Adrenal gland (tissue), 12 donors: ENCODE data around the gene SUCLG2. TPM values are rescaled to one million over a fixed set of nuclear protein-coding genes. Genes with fewer than 3 reads are reported as not detected.

Experiments
- DNase-seq, 7 donors: peaks; one replicate each; pipeline ENCODE4 v3.0.0-alpha.2; 2019 to 2020
- H3K27ac ChIP-seq, 5 donors: fragments of 200-600 bp; sonication (generic) in 4 of 5; 1 replicate in 3 of 5; 2 replicates in 2 of 5; pipeline versions ENCODE4 v1.5.1 to v1.8.0; 2016 to 2020; ENCODE audit warnings: mild to moderate bottlenecking in 1 of 5
- H3K27me3 ChIP-seq: fragments of 200-600 bp; 2 replicates; pipeline ENCODE4 v1.8.0; 2021
- H3K36me3 ChIP-seq, 2 donors: fragments of 200-600 bp; replicated peaks in 1 of 2; 1 replicate in 1 of 2; 2 replicates in 1 of 2; pipeline versions ENCODE4 v1.5.1 to v1.8.0; 2018 to 2022
- H3K4me1 ChIP-seq, 2 donors: fragments of 200-600 bp; replicated peaks in 1 of 2; 1 replicate in 1 of 2; 2 replicates in 1 of 2; pipeline versions ENCODE4 v1.5.1 to v1.8.0; 2018 to 2021
- H3K4me3 ChIP-seq, 4 donors: fragments of 200-600 bp; sonication (generic) in 3 of 4; one replicate each; pipeline ENCODE4 v1.5.1; 2016 to 2018
- H3K9me3 ChIP-seq, 3 donors: fragments of 200-600 bp; sonication (generic) in 1 of 3; replicated peaks in 1 of 3; 1 replicate in 2 of 3; 2 replicates in 1 of 3; pipeline versions ENCODE4 v1.5.1 to v1.8.0; 2016 to 2021
- CTCF ChIP-seq, 6 experiments: fragments of 450-650 bp in 4 of 6; fragments of 200-600 bp in 2 of 6; sonication (generic) in 1 of 6; IDR thresholded peaks; 1 replicate in 5 of 6; 2 replicates in 1 of 6; pipeline versions ENCODE4 v1.5.1 to v1.8.0; 2016 to 2021; ENCODE audit warnings: antibody characterized with exemption in 6 of 6, mild to moderate bottlenecking in 2 of 6, moderate library complexity in 1 of 6
- POLR2A ChIP-seq, 2 donors: fragments of 450-650 bp; IDR thresholded peaks; one replicate each; pipeline ENCODE4 v1.6.1; 2017; ENCODE audit warnings: antibody characterized with exemption in 2 of 2, mild to moderate bottlenecking in 2 of 2, moderate library complexity in 1 of 2
- WGBS, 4 donors: extraction: QIAGEN DNeasy Blood & Tissue Kit in 2 of 4; methylation state at CpG; one replicate each; pipeline versions ENCODE4 v1.1.5 to v1.1.7; 2013 to 2017; 5-methylcytosine and 5-hydroxymethylcytosine counted together
- intact Hi-C, 2 donors: fragments of 100-400 bp; cut with DNase I; formaldehyde crosslinking; loops; one replicate each; pipeline versions ENCODE4 v1.14.1 to v1.15.0; 2022 to 2023
- polyA plus RNA-seq, 3 donors: library from polyadenylated mRNA; stranded (reverse); fragments of 200-250 nt in 2 of 3; fragments of 350-450 nt in 1 of 3; fragmentation: Illumina TruSeq in 1 of 3; extraction: RNeasy Lipid Tissue Mini Kit (QIAGEN cat#74804) in 1 of 3; gene quantifications; one replicate each; pipeline ENCODE4 v1.2.3, GENCODE V29; 2013 to 2014
- total RNA-seq, 9 donors: library from RNA; depleted of rRNA in 4 of 9; stranded (reverse); fragments of >200 nt in 4 of 9; fragments of 120-200 nt in 1 of 9; fragmentation: NEBNext Ultra II Directional in 1 of 9; extraction: Animal tissue kit (Norgen Biotek cat#: 25700) in 1 of 9; gene quantifications; one replicate each; pipeline versions ENCODE4 v1.1.0 to v1.2.4, GENCODE V29; 2013 to 2023
- donor health status: healthy with polysubstance abuse.
- donor health status: Bipolar disorder and iron deficiency.
- donor health status: DM: yes; HTN: yes; CAD: no.
- donor health status: DM: no; HTN: no; CAD: no.
- donor health status: DM: no; HTN: no; CAD: no.
- donor health status: DM: yes; HTN: yes; CAD: no.

SUCLG2 gene
- total and polyA plus RNA-seq, 12 donors, result 24.4 to 115 (median 69.6) TPM

GRCh38 chr3:67416703-67417102 lies 237.7 kb downstream of the SUCLG2 start:
- H3K4me1 ChIP-seq, result peaks cover 10 to 15% of the 10 kb centered on the region in 2 donors
- intact Hi-C loops, result no loop called here
- 76 to 86% (median 83%) methylated on average over 1 of the region's 1 CpG for WGBS, 4 donors

GRCh38 chr3:67415511-67415910 lies 238.9 kb downstream of the SUCLG2 start:
- H3K36me3 ChIP-seq, result no peaks in the 10 kb centered on the region
- intact Hi-C loops, result no loop called here

More at GRCh38 chr3:67416703-67417102, 237.7 kb downstream of the SUCLG2 start:
- H3K9me3 ChIP-seq, result no peaks in the 10 kb centered on the region
- H3K27ac ChIP-seq, result no peak overlapping the region
- no peaks in the 10 kb centered on the region for H3K36me3 ChIP-seq
- TF ChIP-seq CTCF (IDR thresholded peaks at IDR 0.05) (peak in 2 of 6 experiments; percentile 11 to 21), POLR2A (IDR thresholded peaks at IDR 0.05) (no peak)
- no peak for DNase-seq
- no peak overlapping the region for H3K4me3 ChIP-seq
- no peaks in the 10 kb centered on the region for H3K27me3 ChIP-seq

GRCh38 chr3:67414740-67415139 lies 239.7 kb downstream of the SUCLG2 start:
- H3K27ac ChIP-seq, result no peak overlapping the region
- no peaks in the 10 kb centered on the region for H3K36me3 ChIP-seq
- no peak overlapping the region for H3K4me3 ChIP-seq
- intact Hi-C loops, result no loop called here
- no peaks in the 10 kb centered on the region for H3K9me3 ChIP-seq
- H3K4me1 ChIP-seq, result peaks cover 13 to 15% of the 10 kb centered on the region in 2 donors
- WGBS, 4 donors, result 95 to 99% (median 97%) methylated on average over 5 of the region's 5 CpGs
- no peak for TF ChIP-seq POLR2A (IDR thresholded peaks at IDR 0.05)
- no peaks in the 10 kb centered on the region for H3K27me3 ChIP-seq
- peak in 1 of 7 donors; percentile 15 for DNase-seq

More at GRCh38 chr3:67415511-67415910, 238.9 kb downstream of the SUCLG2 start:
- H3K4me3 ChIP-seq, result no peak overlapping the region
- no peaks in the 10 kb centered on the region for H3K27me3 ChIP-seq
- WGBS, 4 donors, result 0 to 100% (median 24%) methylated on average over 1 of the region's 1 CpG
- TF ChIP-seq CTCF (IDR thresholded peaks at IDR 0.05) (no peak), POLR2A (IDR thresholded peaks at IDR 0.05) (no peak)
- H3K9me3 ChIP-seq, result no peaks in the 10 kb centered on the region
- H3K4me1 ChIP-seq, result peaks cover 13 to 15% of the 10 kb centered on the region in 2 donors
- no peak for DNase-seq
- no peak overlapping the region for H3K27ac ChIP-seq

GRCh38 chr3:67405193-67405592 lies 249.2 kb downstream of the SUCLG2 start:
- intact Hi-C loops, result no loop called here

More at GRCh38 chr3:67405193-67405592, 249.2 kb downstream of the SUCLG2 start:
- H3K36me3 ChIP-seq, result no peaks in the 10 kb centered on the region
- no peak overlapping the region for H3K4me3 ChIP-seq
- no peak for DNase-seq
- no peak overlapping the region for H3K27ac ChIP-seq
- H3K9me3 ChIP-seq, result no peaks in the 10 kb centered on the region
- no peak for TF ChIP-seq POLR2A (IDR thresholded peaks at IDR 0.05)
- no peak for TF ChIP-seq CTCF (IDR thresholded peaks at IDR 0.05)
- H3K27me3 ChIP-seq, result no peaks in the 10 kb centered on the region
- no peaks in the 10 kb centered on the region for H3K4me1 ChIP-seq
